Activated naive CD4-positive, alpha-beta T cell treated with anti-CD3 and anti-CD28 coated beads, Interleukin-2, amount 50 U/mL, for 72 hours (primary cell): Measurements from ENCODE around the gene PCSK5. TPM values are rescaled to one million over a fixed set of nuclear protein-coding genes. Genes with fewer than 3 reads are reported as not detected.

Experiments used
- ATAC-seq, 2 donors: fragments of 150-1000 bp; cut with Tn5 transposase; 2 replicates each; pipeline ENCODE4 v1.10.0; 2021; ENCODE audit warnings: mild to moderate bottlenecking in 2 of 2, moderate library complexity in 2 of 2
- DNase-seq, 2 donors: peaks; one replicate each; pipeline ENCODE4 v3.0.0; 2021 to 2022; ENCODE audit warnings: low spot score in 2 of 2
- H3K27ac Mint-ChIP-seq, 2 donors: one replicate each; pipeline ENCODE4 v1.8.0; 2022; ENCODE audit warnings: mild to moderate bottlenecking in 2 of 2, mixed read lengths in 2 of 2
- H3K36me3 Mint-ChIP-seq, 2 donors: one replicate each; pipeline ENCODE4 v1.8.0; 2022; ENCODE audit warnings: mixed read lengths in 2 of 2
- H3K9me3 Mint-ChIP-seq, 2 donors: one replicate each; pipeline ENCODE4 v1.8.0; 2022; ENCODE audit warnings: mixed read lengths in 2 of 2
- total RNA-seq, 2 donors: library from RNA; stranded (reverse); gene quantifications; one replicate each; pipeline ENCODE4 v1.2.3, GENCODE V29; 2022

Gene PCSK5
- total RNA-seq, 2 donors from 2014 or later, result 1.6 to 6.3 TPM

GRCh38 chr9:75965231-75965630 lies 74.8 kb downstream of the PCSK5 start:
- Mint-ChIP-seq H3K27ac (no peak overlapping the region), H3K9me3 (peaks cover 0 to 10% of the 10 kb centered on the region in 2 donors), H3K36me3 (peaks cover 7 to 26% of the 10 kb centered on the region in 2 donors)
- no peak for ATAC-seq
- DNase-seq, result no peak

- ATAC-seq, result no peak
- peaks cover 10 to 37% of the 10 kb centered on the region in 2 donors for H3K36me3 Mint-ChIP-seq
- peaks cover 0 to 19% of the 10 kb centered on the region in 2 donors for H3K9me3 Mint-ChIP-seq
- no peak for DNase-seq
- no peak overlapping the region for H3K27ac Mint-ChIP-seq
Measured at GRCh38 chr9:75967556-75967955, 77.1 kb downstream of the PCSK5 start.

- H3K36me3 Mint-ChIP-seq, result peaks cover 6 to 35% of the 10 kb centered on the region in 2 donors
- DNase-seq (no peak), ATAC-seq (no peak)
- H3K27ac Mint-ChIP-seq, result no peak overlapping the region
- peaks cover 0 to 11% of the 10 kb centered on the region in 2 donors for H3K9me3 Mint-ChIP-seq
Measured at GRCh38 chr9:75974016-75974766, 83.7 kb downstream of the PCSK5 start.

- DNase-seq, result no peak
- H3K9me3 Mint-ChIP-seq, result peaks cover 0 to 16% of the 10 kb centered on the region in 2 donors
- peaks cover 6 to 27% of the 10 kb centered on the region in 2 donors for H3K36me3 Mint-ChIP-seq
- ATAC-seq, result no peak
- no peak overlapping the region for H3K27ac Mint-ChIP-seq
Measured at GRCh38 chr9:75975071-75975470, 84.6 kb downstream of the PCSK5 start.

GRCh38 chr9:75976549-75976948 lies 86.1 kb downstream of the PCSK5 start:
- DNase-seq (no peak), ATAC-seq (no peak)
- Mint-ChIP-seq H3K36me3 (peaks cover 6 to 15% of the 10 kb centered on the region in 2 donors), H3K27ac (no peak overlapping the region), H3K9me3 (peaks cover 0 to 11% of the 10 kb centered on the region in 2 donors)

- Mint-ChIP-seq H3K27ac (no peak overlapping the region), H3K9me3 (peaks cover 0 to 5% of the 10 kb centered on the region in 2 donors), H3K36me3 (peaks cover 0 to 7% of the 10 kb centered on the region in 2 donors)
- no peak for ATAC-seq
- DNase-seq, result no peak
Measured at GRCh38 chr9:75979362-75979761, 88.9 kb downstream of the PCSK5 start.

- DNase-seq (no peak), ATAC-seq (no peak)
- no peak overlapping the region for H3K27ac Mint-ChIP-seq
- peaks cover 8 to 10% of the 10 kb centered on the region in 2 donors for H3K36me3 Mint-ChIP-seq
- H3K9me3 Mint-ChIP-seq, result peaks cover 0 to 5% of the 10 kb centered on the region in 2 donors
Measured at GRCh38 chr9:75983319-75984045, 93.0 kb downstream of the PCSK5 start.

- Mint-ChIP-seq H3K27ac (no peak overlapping the region), H3K9me3 (no peaks in the 10 kb centered on the region), H3K36me3 (peaks cover 10 to 19% of the 10 kb centered on the region in 2 donors)
- ATAC-seq, result no peak
- no peak for DNase-seq
Measured at GRCh38 chr9:75985515-75985914, 95.0 kb downstream of the PCSK5 start.

- Mint-ChIP-seq H3K36me3 (peaks cover 14 to 29% of the 10 kb centered on the region in 2 donors), H3K27ac (no peak overlapping the region), H3K9me3 (peaks cover 0 to 2% of the 10 kb centered on the region in 2 donors)
- DNase-seq (no peak), ATAC-seq (no peak)
Measured at GRCh38 chr9:75988663-75989062, 98.2 kb downstream of the PCSK5 start.

- Mint-ChIP-seq H3K36me3 (peaks cover 24 to 43% of the 10 kb centered on the region in 2 donors), H3K9me3 (peaks cover 5 to 14% of the 10 kb centered on the region in 2 donors), H3K27ac (no peak overlapping the region)
- no peak for DNase-seq
- no peak for ATAC-seq
Measured at GRCh38 chr9:75990156-75990555, 99.7 kb downstream of the PCSK5 start.

- H3K36me3 Mint-ChIP-seq, result peaks cover 25 to 46% of the 10 kb centered on the region in 2 donors
- peaks cover 5 to 14% of the 10 kb centered on the region in 2 donors for H3K9me3 Mint-ChIP-seq
Measured at GRCh38 chr9:75990576-75991304, 100.3 kb downstream of the PCSK5 start.

GRCh38 chr9:75992482-75993206 lies 102.2 kb downstream of the PCSK5 start:
- H3K9me3 Mint-ChIP-seq, result peaks cover 5 to 14% of the 10 kb centered on the region in 2 donors
- H3K36me3 Mint-ChIP-seq, result peaks cover 15 to 45% of the 10 kb centered on the region in 2 donors
- peak overlapping the region; percentile 20 to 78 for H3K27ac Mint-ChIP-seq
- DNase-seq (no peak), ATAC-seq (peak; percentile 67 to 90)

More at GRCh38 chr9:75990576-75991304, 100.3 kb downstream of the PCSK5 start:
- H3K27ac Mint-ChIP-seq, result no peak overlapping the region
- ATAC-seq (no peak), DNase-seq (no peak)

- peak; percentile 20 to 69 for ATAC-seq
Measured at GRCh38 chr9:75993434-75993833, 103.0 kb downstream of the PCSK5 start.

GRCh38 chr9:75995066-75995465 lies 104.6 kb downstream of the PCSK5 start:
- Mint-ChIP-seq H3K36me3 (peaks cover 15 to 37% of the 10 kb centered on the region in 2 donors), H3K27ac (peak overlapping the region in 1 of 2 donors; percentile 36), H3K9me3 (peaks cover 5 to 14% of the 10 kb centered on the region in 2 donors)
- ATAC-seq, result no peak
- DNase-seq, result no peak

More at GRCh38 chr9:75993434-75993833, 103.0 kb downstream of the PCSK5 start:
- peaks cover 5 to 14% of the 10 kb centered on the region in 2 donors for H3K9me3 Mint-ChIP-seq
- H3K36me3 Mint-ChIP-seq, result peaks cover 15 to 45% of the 10 kb centered on the region in 2 donors
- no peak for DNase-seq
- H3K27ac Mint-ChIP-seq, result peak overlapping the region in 1 of 2 donors; percentile 34

- Mint-ChIP-seq H3K36me3 (peaks cover 15 to 34% of the 10 kb centered on the region in 2 donors), H3K27ac (no peak overlapping the region), H3K9me3 (peaks cover 5 to 14% of the 10 kb centered on the region in 2 donors)
- DNase-seq, result no peak
- no peak for ATAC-seq
Measured at GRCh38 chr9:75996726-75997125, 106.3 kb downstream of the PCSK5 start.

- Mint-ChIP-seq H3K36me3 (peaks cover 15 to 34% of the 10 kb centered on the region in 2 donors), H3K27ac (no peak overlapping the region), H3K9me3 (peaks cover 5 to 14% of the 10 kb centered on the region in 2 donors)
- DNase-seq (no peak), ATAC-seq (no peak)
Measured at GRCh38 chr9:75997206-75997605, 106.7 kb downstream of the PCSK5 start.
